ENCODE data around the gene GNB1L. TPM values are rescaled to one million over a fixed set of nuclear protein-coding genes. Genes with fewer than 3 reads are reported as not detected.

Gene GNB1L
- total and polyA plus RNA-seq, 9 of the 15 experiments (the other 6 are each of a cell fraction or from before 2014, with no cell fraction given), result 0.56 to 50.5 (median 10.2) TPM

DNA sequence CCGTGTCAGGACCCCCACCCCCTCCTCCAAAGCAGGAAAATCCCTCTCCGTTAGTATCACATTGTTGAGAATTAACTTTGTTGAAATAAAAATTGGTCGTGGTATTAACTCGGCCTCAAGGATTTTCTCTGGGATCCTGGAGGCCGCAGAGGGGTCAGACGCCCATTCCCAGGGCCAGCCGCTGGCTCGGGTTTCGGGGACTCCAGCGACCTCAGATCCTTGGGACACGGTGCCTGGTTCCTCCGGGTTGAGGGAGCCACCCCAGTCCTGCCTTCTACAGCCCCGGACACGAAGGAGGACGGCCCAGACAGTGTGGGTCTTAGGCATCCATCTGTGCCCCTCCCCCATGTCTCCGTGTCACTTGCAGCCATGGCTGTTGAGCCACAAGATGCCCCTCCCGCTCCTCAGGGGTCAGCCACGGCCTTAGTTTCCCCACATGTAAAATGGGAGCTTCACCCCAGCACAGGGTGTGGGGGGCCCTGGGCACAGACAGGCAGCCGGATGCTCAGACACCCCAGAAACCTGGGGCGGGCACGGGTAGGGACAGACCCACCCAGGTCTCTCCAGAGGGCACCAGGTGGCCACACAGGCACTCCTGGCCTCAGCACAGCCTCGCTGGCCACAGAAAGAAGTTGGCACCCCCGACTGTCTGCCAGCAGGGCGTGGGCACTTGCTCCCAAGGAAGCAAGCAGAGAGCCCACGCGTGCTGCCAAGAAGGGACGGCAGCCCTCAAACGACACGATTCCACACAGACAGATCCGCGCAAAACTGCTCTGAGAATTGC, 115.8 kb downstream of the GNB1L start:
- POLR2A ChIA-PET, result interaction anchor here (0.7 to 1.5 kb wide), 4 partner anchors 8 to 157 kb away, joined by 3 to 9 read pairs (median 4); no protein-coding TSS in a partner anchor
- H3K9me1 ChIP-seq (ENCODE audit: control insufficient read depth, insufficient read depth, low read length), result no peaks in the 10 kb centered on the region
- no peak overlapping the region for H3K4me2 ChIP-seq (ENCODE audit: insufficient read depth, low read length)
- no peak overlapping the region for H3K27ac ChIP-seq (ENCODE audit: extremely low read depth, low read depth, low read length)
- intact Hi-C loops (cut with micrococcal nuclease), result no loop called here
- no peak overlapping the region for H2AFZ ChIP-seq (ENCODE audit: low read depth, low read length)
- peaks cover 30% of the 10 kb centered on the region for H4K20me1 ChIP-seq (replicated peaks; ENCODE audit: control insufficient read depth, insufficient read depth, low read length)
- H3K4me3 ChIP-seq, result no peak overlapping the region
- FAIRE-seq (peak; percentile 15), DNase-seq (ENCODE audit: extremely low read depth in 1 of 4, low spot score in 3 of 4) (peak in 1 of 4 experiments; percentile 58), ATAC-seq (no peak)
- no TSS peak for BruUV-seq (replicated peaks)
- CTCF ChIA-PET (ENCODE audit: low intra/inter-chr PET ratio), result interaction anchor here (0.7 kb wide), 2 partner anchors 175 to 454 kb away, joined by 4 to 5 read pairs; no protein-coding TSS in a partner anchor
- H3K27me3 ChIP-seq (ENCODE audit: control insufficient read depth in 2 of 2, insufficient read depth in 2 of 2, low read length in 2 of 2), result peaks cover 0 to 68% of the 10 kb centered on the region in 2 experiments; a peak in 3 of 5 replicates
- no peaks in the 10 kb centered on the region for H3K9me3 ChIP-seq (replicated peaks; ENCODE audit: control insufficient read depth, insufficient read depth, low read depth, low read length)
- no peaks in the 10 kb centered on the region for H3K79me2 ChIP-seq (ENCODE audit: control insufficient read depth, insufficient read depth, low read length)
- H3K36me3 ChIP-seq (ENCODE audit: control insufficient read depth, insufficient read depth, low read length), result no peaks in the 10 kb centered on the region
- peaks cover 0 to 79% of the 10 kb centered on the region in 2 experiments; a peak in 2 of 5 replicates for H3K4me1 ChIP-seq (replicated peaks in 1 of 2; ENCODE audit: control insufficient read depth in 2 of 2, insufficient read depth in 2 of 2, low read length in 2 of 2)
- in situ Hi-C loops (cut with MboI), result no loop called here
- WGBS (ENCODE audit: insufficient coverage, low coverage, missing lambda C conversion rate), result 23% methylated on average over 31 of the region's 31 CpGs
- H3K9ac ChIP-seq (ENCODE audit: insufficient read depth in 1 of 2, low read depth in 2 of 2, low read length in 2 of 2), result peak overlapping the region in 1 of 2 experiments; percentile 69; a peak in 2 of 4 replicates
- TF ChIP-seq YY1 (IDR thresholded peaks at IDR 0.05; ENCODE audit: borderline replicate concordance in 1 of 3, control insufficient read depth in 1 of 3, extremely low read depth in 1 of 3, insufficient read depth in 3 of 3, insufficient read length in 1 of 3, insufficient replicate concordance in 2 of 3, low read depth in 1 of 3, low read length in 2 of 3) (peak in 1 of 3 experiments; percentile 23), ZNF318 (IDR thresholded peaks at IDR 0.05; ENCODE audit: borderline replicate concordance in 1 of 2, low read depth in 1 of 2) (no peak), ZNF778 (CRISPR knock-in tag; IDR thresholded peaks at IDR 0.05) (no peak), KHSRP (IDR thresholded peaks at IDR 0.05) (no peak), MAZ (CRISPR knock-in tag; conservative IDR thresholded peaks at IDR 0.05 in 1 of 2, IDR thresholded peaks at IDR 0.05 in 1 of 2) (0 out of 4 replicates have a peak, but pooled peaks of 1 of the 2 experiments have one; percentile 18), ASH1L (IDR thresholded peaks at IDR 0.05; ENCODE audit: borderline replicate concordance, low read depth, partially characterized antibody) (no peak), ZNF764 (CRISPR knock-in tag; IDR thresholded peaks at IDR 0.05; ENCODE audit: low read depth) (0 out of 2 replicates have a peak, but pooled peaks have one; percentile 11), ZBTB7A (IDR thresholded peaks at IDR 0.05; ENCODE audit: borderline replicate concordance, control insufficient read depth, low read depth, low read length) (peak; percentile 80; the same call in 1 of the 2 replicates), ELK3 (CRISPR knock-in tag; IDR thresholded peaks at IDR 0.05) (no peak)
